ENCODE measurements around the gene HINT3.

DNA sequence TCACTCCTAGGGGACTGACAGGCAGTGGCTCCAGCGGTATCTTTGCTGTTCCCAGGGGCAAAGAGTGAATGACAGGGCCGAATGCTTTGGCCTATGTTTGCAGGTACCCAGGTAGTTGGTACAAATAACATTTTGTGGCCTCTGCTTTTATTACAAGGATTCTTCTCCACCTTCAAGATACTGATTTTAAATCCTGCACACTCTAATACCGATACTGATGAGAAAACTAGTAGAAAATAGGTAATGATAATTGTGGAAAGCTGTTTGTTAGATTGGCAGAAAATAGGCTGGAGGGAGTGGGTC, 772 bp downstream of the HINT3 start:
- TF ChIP-seq, protein P1, sequence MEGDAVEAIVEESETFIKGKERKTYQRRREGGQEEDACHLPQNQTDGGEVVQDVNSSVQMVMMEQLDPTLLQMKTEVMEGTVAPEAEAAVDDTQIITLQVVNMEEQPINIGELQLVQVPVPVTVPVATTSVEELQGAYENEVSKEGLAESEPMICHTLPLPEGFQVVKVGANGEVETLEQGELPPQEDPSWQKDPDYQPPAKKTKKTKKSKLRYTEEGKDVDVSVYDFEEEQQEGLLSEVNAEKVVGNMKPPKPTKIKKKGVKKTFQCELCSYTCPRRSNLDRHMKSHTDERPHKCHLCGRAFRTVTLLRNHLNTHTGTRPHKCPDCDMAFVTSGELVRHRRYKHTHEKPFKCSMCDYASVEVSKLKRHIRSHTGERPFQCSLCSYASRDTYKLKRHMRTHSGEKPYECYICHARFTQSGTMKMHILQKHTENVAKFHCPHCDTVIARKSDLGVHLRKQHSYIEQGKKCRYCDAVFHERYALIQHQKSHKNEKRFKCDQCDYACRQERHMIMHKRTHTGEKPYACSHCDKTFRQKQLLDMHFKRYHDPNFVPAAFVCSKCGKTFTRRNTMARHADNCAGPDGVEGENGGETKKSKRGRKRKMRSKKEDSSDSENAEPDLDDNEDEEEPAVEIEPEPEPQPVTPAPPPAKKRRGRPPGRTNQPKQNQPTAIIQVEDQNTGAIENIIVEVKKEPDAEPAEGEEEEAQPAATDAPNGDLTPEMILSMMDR (IDR thresholded peaks at IDR 0.05), result no peak
- TF ChIP-seq EP300 (IDR thresholded peaks at IDR 0.05) (no peak), POLR2A (IDR thresholded peaks at IDR 0.05) (no peak)
